ENCODE measurements around the gene USH2A.

Gene USH2A

DNA sequence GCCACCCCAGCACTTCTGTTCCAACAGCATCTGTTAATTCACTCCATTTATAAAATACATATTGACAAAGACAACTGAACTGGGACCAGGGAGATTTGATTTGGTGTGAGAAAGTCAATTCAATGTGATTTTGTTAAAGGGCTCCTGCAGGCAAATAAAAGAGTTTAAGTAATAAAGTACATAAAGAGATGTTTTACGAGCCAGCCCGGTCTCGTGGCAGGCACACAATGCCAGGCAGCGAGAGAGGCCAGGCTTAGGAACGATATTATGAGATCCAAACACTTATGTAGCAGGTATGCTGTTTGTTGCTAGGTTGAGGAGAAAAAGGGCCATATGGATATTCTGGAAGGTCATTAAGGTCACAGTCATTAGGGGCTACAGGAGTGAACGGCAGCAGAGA, 629.1 kb downstream of the USH2A start:
- DNase-seq (ENCODE audit: low read depth, low spot score) = no peak

DNA sequence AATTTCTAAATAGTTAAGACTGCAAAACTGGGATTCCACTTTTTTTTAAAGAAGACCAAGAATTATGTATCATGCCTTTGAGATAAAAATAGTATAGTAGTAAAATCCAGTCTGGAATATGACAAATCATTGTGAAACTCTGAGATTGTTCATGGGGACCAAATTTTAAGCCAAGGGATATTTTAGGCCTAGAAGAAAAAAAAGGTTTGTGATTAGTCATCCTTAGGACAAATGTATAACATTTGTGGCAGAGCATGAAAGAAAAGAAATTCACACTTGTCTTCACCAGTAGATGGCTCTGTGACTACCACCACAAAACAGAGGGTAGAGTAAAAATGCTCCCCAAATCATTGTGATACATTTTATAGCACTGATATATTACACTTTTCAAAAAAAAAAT, 630.1 kb downstream of the USH2A start:
- no peak for DNase-seq (ENCODE audit: low read depth, low spot score)

DNA sequence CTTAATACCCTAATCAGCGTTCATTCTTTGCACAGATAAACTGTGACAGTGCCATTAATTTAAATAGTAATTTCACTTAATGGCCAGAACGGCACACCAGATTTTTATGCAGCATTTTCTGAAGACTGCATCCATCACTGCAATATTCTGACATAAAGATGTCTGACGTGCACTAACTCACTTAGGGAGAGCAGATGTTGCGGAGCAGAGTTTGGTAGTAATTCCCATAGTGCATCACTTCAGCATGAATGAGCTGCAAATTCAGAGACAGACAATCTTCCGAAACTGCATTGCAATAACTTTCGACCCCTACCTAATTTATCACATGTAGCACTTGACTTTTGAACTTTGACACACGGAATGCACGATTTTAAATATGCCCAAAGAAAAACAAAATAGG, 630.8 kb downstream of the USH2A start:
- no peak for DNase-seq (ENCODE audit: low read depth, low spot score)

DNA sequence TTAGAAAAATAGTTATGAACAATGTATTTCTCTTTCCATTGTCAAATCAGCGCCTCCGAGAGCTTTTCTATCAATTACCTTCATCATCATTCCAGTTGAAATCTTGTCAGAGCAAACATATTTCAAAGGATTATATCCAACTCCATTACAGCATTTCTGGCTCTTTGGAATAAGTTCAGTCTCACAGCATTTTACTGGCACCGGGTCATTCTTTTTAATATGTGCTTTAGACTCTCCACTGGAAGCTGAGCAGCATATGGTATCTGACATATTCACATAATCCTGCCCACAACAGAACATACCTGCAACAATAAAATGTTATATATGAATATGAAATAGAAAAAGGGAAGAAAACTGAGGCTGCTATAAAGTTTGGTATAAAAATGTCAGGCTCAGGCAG, 633.3 kb downstream of the USH2A start:
- DNase-seq (ENCODE audit: low read depth, low spot score) = no peak

DNA sequence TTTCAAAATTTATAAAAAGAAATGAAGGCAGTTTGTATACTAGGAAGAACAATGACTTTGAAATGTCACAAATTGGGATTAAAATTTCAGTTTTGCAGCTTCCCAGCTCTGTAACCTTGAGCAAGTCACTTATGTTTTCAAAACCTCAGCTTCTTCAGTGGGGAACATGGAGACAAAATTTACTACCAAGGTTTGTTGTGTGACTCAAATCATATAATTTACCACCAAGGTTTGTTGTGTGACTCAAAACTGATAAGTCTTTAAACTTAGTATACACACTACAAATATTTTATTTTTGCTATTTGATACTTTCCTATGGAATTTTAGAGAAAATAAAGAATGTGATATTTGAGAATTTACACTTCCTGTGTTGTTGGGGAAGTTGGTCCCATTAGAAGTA, 636.3 kb downstream of the USH2A start:
- no peak for DNase-seq (ENCODE audit: low read depth, low spot score)

DNA sequence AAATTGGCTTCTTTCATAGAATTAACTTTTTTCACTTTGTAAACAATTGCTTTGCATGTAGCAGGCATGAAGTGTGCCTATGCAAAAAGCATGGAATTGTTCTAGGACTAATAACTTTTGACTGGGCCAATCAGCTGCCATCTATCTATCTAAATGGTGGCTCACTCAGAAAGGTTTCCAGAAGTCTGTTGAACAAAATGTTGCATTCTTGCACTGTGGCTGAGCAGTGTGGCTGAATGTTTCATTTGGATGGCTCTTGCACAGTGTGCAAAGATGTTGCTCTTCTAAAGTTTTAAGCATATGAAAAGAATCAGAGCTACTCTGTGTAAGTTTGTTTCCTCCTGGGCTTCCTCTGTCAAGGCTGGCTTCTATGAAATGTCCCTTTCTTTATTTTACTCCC, 642.6 kb downstream of the USH2A start:
- no peak for DNase-seq (ENCODE audit: low read depth, low spot score)

DNA sequence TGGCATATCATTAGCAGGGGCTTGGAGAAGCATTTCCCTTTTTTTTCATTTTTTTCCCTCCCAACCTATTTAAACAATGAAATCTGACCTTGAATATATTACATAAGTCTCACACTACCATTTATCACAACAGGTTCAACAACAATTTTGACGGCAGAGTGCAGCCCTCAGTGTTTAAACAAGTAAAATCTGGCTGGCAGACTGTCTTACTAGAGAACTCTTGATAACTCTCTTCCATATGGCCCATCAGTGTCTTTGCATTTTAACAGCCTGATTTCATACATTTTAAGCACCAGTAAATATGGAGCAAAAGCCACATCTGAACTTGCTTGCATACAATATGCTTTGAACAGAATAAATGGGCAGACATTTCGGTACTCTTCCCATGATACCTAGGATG, 643.1 kb downstream of the USH2A start:
- no peak for DNase-seq (ENCODE audit: low read depth, low spot score)

DNA sequence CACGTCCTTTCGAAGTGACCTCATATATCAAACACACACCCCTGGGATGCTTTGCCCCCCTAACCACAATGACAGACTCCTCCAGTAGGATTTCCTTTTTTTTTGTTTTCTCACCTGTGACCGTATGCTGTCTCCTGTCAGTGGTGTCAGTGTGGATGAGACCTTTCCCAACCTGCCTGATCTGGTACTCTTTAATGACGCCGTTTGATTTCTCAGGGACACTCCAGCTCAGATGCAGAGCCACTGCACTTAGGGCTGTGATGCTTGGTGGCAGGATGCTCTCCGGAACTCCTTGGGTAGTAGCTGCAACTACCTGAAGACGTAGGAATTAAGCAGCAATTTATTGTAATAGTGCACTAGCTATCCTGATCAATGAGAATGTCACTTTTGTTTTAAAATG, 643.5 kb downstream of the USH2A start:
- DNase-seq (ENCODE audit: low read depth, low spot score) = no peak

DNA sequence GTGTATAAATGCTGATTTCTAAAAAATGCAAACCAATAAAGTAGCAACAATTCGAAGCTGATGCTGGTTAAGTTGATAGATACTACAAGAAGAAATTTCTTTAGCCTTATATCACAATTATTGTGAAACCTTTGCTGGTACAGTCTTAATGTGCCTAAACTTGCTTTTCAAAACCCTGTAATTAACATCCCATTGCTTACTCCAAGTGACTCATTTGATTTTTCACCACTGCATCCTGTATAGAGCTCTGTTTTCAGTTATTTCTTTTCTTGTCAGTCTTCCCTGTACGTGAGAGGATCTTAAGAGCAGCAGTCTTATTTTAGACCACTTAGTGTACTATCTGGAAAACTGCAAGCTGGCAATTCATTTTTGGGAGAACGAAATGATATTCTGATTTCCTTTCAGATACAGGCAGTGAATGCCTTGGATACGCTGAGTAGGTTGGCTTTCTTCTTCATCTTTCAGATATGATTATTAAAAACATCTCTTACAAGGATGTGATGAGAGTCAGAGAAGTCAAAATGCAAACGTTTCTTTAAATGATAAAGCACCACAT, 645.8 kb downstream of the USH2A start:
- DNase-seq (ENCODE audit: low read depth, low spot score) = no peak

DNA sequence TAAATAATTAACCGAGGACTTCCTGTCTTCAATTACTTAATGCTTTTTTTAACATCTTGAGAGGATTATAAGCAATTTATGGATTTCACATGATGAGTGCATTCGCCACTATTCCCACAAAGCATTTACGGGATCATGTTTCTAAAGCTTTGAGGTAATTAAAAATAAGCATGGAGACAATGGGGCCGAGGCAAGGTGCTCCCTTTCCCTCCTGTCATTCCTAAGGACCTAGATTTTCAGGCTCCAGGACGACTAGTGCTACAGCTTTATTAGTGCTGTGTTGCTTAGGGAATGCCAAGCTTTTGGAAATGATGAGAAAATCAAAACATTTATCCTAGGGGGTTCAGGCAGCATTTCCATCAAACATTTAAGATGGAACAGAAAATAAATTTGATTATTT, 646.9 kb downstream of the USH2A start:
- no peak for DNase-seq (ENCODE audit: low read depth, low spot score)

DNA sequence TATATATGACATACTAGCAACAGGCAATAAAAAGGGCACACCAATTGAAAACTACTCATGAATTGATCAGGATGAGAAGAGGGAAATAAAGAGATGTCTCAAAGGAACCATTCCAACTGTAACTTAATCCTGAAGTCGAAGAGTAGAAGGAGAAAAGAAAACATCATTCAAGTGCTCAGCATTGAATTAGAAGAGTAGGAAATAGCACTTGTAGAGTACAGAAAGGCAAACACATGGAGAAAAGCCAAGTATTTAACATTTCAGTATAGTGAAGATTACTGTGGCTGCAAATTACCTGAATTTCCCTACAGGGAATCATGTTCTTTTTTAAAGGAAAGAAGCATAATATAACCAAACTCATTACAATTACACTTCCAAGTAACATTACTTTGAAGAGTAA, 651.1 kb downstream of the USH2A start:
- DNase-seq (ENCODE audit: low read depth, low spot score) = no peak

DNA sequence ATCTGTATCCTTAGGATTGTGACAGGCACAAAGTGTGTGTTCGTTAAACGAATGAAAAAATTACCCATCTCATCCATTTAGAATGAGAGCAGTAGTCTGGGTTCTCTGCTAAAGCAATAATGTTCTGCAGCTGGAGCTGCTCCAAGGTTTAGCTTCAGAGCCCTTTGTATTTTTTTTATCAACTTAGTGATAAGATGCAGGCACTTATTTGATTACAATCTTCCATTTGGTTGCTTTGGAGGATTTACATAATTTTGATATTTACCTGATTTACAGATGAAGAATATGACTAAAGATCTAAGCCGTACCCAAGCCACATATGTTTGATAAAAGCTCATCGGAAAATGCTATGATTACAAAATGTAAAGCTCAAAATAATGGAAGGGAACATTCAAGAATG, 654.9 kb downstream of the USH2A start:
- DNase-seq (ENCODE audit: low read depth, low spot score) = no peak

DNA sequence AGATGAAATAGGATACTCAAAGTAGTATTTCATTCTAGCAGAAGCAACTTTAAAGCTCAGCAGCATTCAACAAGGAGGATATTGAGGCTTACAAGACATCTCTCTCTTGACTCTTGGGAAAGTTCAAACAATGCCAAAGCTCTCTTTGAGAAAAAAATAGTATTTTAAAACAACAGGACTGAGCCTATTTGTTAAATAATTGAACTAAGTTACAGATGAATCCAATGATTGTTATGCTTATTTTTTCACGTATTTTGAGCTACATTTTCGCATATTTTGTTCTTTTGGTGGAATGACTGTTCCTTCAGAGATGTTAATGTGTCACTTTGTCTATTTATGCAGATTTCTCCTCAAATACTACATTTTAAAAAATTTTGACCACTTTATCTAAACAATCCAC, 655.5 kb downstream of the USH2A start:
- DNase-seq (ENCODE audit: low read depth, low spot score) = no peak

DNA sequence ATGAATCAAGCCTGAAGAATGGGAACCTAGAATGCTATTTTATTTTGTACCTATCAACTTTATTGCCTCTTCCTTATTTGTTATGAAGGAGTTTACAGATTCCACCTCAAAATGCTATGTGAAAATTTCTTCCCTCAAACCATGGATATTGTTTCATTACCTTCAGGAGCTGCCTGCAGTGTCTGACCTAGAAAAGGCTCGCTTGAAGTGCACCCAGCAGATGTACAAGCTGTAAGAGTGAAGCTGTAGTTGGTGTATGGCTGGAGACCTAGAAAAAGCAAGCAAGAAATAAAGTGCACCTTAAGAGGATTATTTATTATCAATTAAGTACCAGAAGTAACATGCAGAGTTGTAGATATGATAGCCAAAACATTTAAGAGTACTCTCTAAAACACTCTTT, 656.7 kb downstream of the USH2A start:
- no peak for DNase-seq (ENCODE audit: low read depth, low spot score)

DNA sequence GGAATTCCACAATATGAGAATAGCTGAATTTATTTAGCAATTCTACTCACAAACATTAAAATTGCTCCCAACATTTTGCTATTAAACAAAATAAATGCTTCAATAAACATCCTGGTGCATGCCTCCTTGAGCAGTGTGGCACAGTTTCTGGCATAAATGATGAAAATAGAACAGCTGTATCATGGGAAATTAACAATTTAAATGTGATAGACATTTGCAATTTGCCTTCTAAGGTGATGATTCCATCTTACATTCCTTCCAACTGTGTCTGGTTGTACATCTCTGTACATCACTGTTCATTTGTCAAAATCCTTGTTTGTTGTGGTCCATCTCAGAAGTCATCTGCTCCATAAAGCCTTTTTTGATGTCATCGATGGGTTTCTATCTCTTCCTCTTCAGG, 657.4 kb downstream of the USH2A start:
- DNase-seq (ENCODE audit: low read depth, low spot score) = no peak

DNA sequence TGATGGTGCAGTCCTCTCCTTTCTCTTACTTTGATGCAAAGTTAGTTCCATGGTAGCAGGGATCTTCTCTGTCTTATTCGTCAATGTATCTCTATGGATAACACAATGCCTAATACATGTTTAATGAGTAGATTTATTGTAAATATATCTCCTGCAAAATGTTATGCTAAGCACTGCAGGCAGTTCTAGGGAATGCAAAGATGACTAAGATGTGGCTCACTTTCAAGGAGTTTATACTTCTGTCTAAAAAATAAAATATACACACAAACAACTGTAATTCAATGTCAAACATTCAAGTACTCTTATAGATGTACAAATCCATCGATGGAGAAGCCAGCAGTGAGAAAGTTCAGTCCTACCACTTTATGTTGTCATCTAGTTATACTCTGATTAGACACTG, 661.8 kb downstream of the USH2A start:
- no peak for DNase-seq (ENCODE audit: low read depth, low spot score)

DNA sequence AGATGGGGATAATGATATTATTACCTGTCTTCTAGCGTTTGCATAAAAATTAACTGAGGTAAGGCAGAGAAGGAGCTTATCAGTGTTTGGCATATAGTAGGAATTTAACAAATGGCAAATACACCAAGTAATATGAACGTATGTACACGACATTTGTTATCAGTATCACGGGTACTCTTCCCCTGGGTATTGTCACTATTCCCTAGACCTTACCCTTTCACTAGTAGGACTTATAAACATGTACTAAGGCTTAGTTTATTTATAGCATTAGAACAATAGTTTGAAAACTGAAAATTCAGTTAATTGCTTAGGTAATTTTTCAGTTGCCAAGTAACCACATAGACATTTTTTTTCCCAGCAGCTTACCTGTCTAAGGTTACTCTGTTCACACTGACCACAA, 669.1 kb downstream of the USH2A start:
- DNase-seq (ENCODE audit: low read depth, low spot score) = no peak

DNA sequence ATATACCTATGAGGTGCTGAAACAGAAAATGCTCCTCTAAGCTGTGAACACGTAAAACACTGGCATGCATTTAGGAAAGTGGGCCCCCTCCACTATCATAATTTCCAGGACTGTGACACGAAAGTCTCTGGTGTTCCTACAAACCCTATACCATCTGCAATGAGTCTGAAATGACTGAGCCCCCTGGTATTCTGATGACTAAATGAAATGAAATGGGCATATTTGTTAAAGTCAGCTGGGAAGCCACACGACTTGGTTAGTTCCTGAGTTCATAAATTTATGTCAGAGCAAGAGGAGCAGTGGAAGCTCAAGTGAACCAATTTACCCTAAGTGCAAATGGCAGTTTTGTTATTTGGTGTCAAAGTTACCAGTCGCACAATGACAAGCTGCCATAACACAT, 673.8 kb downstream of the USH2A start:
- no peak for DNase-seq (ENCODE audit: low read depth, low spot score)

DNA sequence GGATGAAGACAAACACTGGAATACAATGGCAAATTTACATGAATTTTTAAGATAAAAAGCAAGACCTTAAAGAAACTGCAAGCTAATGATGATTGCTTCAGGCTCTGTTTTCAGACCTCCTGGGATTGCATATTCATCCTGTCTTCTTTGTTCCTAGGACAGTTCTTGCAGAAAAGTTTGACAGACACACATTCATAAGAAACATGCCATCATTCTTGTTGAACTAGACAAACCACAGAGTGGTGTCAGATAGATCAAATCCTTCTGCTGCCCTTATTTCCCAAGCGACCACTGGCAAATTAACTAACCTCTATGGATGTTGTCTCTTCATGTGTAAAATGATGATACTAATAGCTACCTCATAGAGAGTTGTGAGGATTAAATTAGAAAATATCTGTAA, 674.8 kb downstream of the USH2A start:
- no peak for DNase-seq (ENCODE audit: low read depth, low spot score)

DNA sequence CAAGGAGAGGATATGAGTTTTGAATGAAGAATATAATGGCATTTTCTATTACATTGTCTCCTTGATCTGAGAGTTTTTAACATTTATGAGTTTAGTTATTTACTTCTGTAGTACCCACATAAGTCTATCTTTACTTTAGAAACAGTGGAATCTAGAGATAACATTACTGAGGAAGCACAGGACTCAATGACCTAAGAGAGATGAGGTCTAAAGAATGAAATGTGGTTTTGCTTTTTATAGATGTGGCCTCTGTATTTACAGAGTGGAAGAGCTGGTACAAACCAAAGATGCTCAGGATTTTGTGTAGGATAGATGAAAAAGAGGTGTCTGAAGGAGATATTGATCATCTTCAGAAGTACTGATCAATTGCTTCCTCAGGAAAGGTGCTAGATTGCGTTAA, 678.8 kb downstream of the USH2A start:
- no peak for DNase-seq (ENCODE audit: low read depth, low spot score)

DNA sequence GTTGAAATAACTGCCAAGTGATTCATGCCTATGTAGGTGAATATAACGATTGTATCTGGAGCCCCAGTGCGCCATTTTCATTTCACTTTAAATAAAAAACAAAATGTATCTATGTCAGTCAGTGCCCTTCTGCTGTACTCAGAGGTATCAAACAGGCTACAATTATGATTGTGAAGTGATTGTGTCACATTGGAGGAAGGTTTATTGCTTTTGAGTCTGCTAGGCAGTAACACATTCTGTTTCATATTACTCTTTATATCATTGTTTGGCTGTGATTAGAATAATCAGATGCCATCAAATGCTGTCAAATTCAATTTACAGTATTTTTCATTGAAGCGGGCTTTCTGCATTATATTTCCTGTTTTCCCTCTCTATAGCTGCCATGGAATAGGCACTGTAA, 684.2 kb downstream of the USH2A start:
- DNase-seq (ENCODE audit: low read depth, low spot score) = no peak

DNA sequence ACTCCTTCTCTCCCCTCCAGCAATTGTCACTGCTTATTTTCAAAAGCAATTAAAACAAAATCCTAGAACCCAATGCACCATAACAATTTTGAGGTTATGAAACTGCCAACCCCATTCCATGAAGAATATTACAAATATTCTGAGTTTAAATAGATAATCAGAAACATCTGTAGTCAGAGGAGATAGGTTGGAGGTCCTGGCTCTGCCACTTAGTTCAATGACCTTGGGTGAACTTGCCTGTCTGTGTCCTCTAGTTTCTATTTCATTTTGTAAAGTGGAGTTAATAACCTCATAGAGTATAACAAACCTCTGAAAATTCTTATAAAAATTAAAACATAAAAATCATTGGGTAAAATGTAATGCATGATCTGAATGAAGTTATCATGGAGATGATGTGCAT, 691.5 kb downstream of the USH2A start:
- DNase-seq (ENCODE audit: low read depth, low spot score) = no peak

DNA sequence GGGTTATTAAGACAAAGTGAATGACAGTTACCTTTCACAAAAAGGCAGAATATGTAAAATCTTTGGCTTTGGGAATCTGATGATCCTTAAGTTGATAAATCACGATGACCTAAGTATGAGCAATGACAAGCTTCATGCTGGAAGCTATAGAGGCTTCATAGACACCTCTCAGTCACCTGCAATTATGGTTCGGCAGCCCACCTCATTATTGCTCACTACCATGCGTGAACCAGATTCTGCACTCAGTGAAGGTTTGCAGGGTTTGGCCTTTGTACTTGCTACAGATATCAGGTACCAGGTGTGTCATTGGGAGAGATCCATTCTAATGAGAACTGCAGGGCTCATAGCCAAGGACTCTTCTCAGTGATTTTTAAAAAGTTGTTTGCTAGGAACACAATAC, 692.6 kb downstream of the USH2A start:
- DNase-seq (ENCODE audit: low read depth, low spot score) = no peak

DNA sequence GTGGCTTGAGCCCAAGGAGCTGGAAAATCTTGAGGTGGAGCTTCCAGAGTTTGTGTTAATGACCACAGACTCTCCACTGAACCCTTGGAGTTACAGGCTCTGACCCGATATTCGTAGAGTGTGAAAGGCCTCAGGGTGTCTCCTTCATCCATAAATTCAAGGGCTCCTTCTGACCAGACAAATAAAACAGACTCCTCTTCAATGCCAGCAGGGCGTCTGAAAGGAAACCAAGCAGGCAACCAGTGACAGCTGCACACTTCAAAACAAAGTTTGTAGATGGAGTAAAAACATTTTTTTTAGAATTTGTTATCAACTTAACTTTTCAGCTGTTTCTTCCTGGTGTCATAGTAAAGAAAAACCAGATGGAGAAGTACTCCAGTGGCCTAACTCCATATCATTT, 695.1 kb downstream of the USH2A start:
- DNase-seq (ENCODE audit: low read depth, low spot score) = no peak

DNA sequence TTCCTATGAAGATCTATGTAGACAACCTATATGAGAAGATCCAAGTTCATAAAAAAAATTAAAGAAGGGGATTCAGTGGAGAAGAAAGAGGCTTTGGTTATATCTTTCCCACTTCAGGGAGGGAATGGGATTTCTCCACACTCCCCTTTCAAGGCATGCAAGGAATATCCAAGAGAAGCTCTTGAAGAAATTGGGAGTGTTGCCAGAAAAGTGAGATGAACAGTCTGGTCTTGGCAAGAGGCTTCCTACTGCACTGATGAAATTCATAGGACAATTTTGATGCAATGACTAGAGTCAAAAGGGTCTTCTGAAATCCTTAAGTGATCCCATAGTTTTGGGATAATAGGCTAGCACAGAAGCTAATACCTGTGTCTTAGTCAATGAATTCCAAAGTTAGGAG, 703.1 kb downstream of the USH2A start:
- no peak for DNase-seq (ENCODE audit: low read depth, low spot score)
